HG02759 (cell line): ENCODE measurements around the gene RIC8A.
A peak's percentile ranks its signal among the peaks of the same experiment; 100 is the strongest.
"Not testable (repeated sequence)": the region's sequence is repeated elsewhere in the genome, so short reads cannot be mapped to it uniquely, and the experiment has no call there.

Experiments
- ATAC-seq: cut with Tn5 transposase; IDR thresholded peaks from one replicate; pipeline ENCODE4 v1.9.1; 2021; ENCODE audit warnings: mild to moderate bottlenecking, moderate library complexity; ENCODE audit not compliant: unreplicated experiment

The RIC8A gene

DNA sequence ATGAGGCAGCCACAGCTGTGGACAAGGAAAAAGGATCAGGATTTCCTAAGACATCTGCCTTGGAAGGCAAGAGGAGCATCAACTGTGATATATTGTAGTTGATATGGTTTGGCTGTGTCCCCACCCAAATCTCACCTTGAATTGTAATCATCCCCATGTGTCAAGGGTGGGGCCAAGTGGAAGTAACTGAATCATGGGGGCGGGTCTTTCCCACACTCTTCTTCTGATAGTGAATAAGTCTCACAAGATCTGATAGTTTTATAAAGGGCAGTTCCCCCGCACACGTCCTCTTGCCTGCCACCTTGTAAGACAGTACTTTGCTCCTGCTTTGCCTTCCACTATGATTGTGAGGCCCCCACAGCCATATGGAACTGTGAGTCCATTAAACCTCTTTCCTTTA lies 10.2 kb downstream of the RIC8A start:
- ATAC-seq = no peak

- ATAC-seq = no peak
Observed at GRCh38 chr11:218815-219593, 11.5 kb downstream of the RIC8A start.

- ATAC-seq = not testable (repeated sequence)
Observed at GRCh38 chr11:220641-221215, 13.2 kb downstream of the RIC8A start.

DNA sequence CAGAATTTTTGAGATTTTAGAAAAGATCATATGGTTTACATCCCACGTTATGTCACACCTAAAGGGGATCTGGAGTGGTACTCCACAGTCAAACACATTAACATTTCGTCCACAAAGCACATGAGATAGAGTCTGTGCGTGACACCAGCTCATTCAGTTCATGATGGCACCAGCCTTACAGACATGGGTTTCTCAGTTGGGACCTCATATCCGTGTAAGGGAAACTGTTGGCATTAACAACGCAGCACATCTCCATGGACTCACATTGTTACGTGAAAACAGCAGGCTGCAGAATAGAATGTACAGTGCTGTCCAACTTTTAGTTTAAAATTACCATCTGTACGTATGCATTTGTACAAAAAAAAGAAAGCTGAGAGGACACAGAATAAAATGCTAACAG lies 14.0 kb downstream of the RIC8A start:
- ATAC-seq = no peak

- ATAC-seq = no peak
Observed at GRCh38 chr11:221998-222789, 14.7 kb downstream of the RIC8A start.

DNA sequence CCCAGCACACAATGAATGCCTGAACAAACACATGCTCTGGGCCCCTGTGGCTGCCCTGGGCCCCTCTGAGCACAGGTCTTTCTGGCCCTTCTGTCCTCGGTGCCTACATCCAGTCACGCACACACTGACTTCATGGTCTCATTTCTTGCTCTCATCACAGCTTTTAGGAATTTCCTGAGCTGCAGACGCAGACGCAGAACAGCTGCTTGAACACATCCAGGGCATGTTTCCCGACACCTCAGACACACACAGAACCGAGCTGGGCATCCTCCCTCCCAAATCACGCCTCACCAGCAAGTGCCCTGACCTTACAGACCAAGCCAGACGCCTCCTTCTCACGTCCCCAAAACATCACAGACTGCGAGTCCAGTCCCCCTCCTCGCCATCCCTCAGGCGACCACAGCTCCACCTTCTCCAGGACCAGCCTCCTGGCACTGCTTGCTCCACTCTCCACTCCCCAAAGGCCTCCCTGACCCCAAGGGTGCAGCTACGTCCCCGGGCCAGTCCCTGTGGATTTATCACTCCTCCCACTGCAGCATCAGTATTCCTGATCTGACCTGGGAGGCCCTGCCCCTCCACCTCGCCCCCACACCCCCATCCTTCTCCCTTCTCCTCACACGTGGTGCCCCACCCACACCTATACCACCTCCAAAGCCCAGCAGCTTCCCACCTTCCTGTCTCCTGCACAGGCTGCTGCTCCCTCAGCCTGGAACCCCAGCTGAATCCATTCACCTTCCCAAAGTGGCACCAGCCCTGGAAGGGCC lies 15.7 kb downstream of the RIC8A start:
- no peak for ATAC-seq

- no peak for ATAC-seq
Observed at GRCh38 chr11:223884-224283, 16.4 kb downstream of the RIC8A start.

GRCh38 chr11:224424-224823 lies 16.9 kb downstream of the RIC8A start:
- ATAC-seq = no peak

GRCh38 chr11:225734-226453 lies 18.4 kb downstream of the RIC8A start:
- ATAC-seq = no peak

DNA sequence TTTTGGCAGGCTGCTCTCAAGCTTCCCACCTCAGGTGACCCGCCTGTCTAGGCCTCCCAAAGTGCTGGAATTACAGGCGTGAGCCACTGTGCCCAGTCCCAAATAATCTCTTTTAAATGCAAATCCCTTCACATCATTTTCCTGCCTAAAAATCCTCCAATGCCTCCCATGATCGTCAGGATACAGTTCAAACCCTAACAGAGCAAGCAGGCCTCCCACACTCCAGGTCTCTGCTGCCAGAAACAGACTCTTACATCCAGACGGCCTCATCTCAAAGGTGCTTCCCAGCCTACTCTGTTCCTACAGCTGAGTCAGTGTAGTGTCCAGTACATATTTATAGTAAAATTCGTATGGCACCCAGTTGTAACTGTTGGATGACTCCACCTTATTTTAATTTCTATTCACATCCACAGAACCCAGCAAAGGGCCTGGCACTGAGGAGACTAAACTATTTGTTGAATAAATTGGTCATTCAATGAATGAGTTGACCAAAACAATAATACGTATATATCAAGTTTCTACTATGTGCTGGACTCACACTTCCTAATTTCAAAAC lies 20.4 kb downstream of the RIC8A start:
- ATAC-seq = no peak

DNA sequence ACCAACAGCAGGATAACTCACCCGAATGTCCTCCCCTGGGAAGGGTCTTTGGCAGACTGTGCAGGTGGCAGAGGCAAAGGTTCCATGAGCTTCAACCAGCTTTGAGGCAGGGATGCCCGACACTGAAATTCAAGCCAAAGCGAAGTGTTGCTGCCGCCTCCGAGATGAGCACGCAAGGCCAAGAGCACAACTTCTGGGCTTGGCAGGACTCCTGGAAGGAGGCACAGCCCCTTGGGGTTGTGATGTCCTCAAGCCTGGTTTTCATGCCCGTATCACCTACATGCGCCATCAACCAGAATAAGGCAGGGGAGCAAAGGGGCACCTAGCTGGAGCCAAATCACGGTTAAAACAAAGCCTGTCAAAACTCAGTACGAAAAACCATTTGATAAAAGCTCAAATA lies 22.9 kb downstream of the RIC8A start:
- no peak for ATAC-seq

GRCh38 chr11:232783-233565 lies 25.5 kb downstream of the RIC8A start:
- no peak for ATAC-seq

GRCh38 chr11:235180-235579 lies 27.7 kb downstream of the RIC8A start:
- no peak for ATAC-seq

- ATAC-seq = no peak
Observed at GRCh38 chr11:235609-235996, 28.1 kb downstream of the RIC8A start.

DNA sequence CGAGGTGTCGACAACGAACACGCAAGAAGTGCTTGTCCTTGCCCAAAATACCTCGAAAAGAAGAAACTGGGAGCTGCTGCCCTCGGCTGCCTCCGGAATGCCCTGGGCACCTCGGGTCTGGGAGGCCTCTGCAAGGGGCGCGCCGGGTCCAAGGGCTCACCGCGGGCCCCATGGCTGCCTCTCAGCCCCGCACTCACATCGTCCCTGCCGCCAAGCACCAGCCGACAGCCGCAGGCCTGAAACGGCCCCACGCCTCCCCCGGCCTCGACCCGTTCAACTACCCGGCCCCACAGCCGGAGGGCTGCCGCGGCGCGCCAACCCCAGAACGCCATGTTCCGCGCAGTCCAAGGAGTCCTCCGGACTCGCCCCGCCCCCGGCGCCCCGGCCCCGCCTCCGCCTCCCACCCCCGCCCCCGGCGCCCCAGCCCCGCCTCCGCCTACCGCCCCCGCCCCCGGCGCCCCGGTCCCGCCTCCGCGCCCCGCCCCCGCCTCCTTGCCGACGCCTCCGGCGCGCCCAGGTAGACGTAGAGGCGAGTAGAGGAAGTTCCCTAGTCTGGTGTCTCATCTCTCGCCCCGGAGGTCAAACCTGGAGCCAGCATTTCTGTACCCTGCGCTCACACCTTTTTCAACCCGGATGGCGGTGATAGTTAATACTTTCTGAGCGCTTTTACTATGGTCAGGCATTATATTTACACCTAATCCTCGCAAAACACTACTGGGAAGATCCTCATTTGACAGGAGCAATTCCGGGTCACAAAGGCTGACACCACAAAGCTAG lies 28.7 kb downstream of the RIC8A start, which contains the start of gene SIRT3:
Gene SIRT3 (minus strand): TSS at position 346 of the 777 bp plus-strand sequence. CDS start 14 bp downstream, at position 332.
- ATAC-seq = peak; percentile 75

- ATAC-seq = peak; percentile 87
Observed at GRCh38 chr11:236774-237767, 29.6 kb downstream of the RIC8A start, which contains the start of gene PSMD13. Gene PSMD13, plus strand, starts transcription at chr11:236976. Its CDS starts 74 bp downstream, at chr11:237050.

DNA sequence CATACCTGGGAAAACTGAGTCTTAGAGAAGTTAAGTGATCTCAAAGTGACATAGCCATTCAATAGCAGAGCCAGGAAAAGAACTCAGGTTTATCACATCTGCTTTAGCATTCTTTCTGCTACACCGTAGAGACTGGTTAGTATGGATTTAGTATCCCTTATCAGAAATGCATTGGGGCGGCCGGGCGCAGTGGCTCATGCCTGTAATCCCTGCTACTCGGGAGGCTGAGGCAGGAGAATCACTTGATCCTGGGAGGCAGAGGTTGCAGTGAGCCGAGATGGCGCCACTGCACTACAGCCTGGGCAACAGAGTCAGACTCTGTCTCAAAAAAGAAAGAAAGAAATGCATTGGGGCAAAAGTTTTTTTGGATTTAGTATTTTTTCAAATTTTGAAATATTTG lies 30.8 kb downstream of the RIC8A start:
- ATAC-seq = not testable (repeated sequence)
